ENCODE results near the gene ATM. TPM values are rescaled to one million over a fixed set of nuclear protein-coding genes. Genes with fewer than 3 reads are reported as not detected.

ATM gene
- 21.8 TPM for total RNA-seq

GRCh38 chr11:108222574-108223347 is at the start of gene ATM, which contains the start of gene NPAT:
ATM (plus strand) TSS chr11:108223067; CDS start chr11:108227625, 4,558 bp downstream.
NPAT (minus strand) TSS chr11:108222638; CDS start chr11:108222536, 102 bp downstream.
- peak; percentile 99 for ATAC-seq

- no peak for ATAC-seq
Observed at GRCh38 chr11:108177570-108177969, 45.3 kb upstream of the ATM start.

- no peak for ATAC-seq
Observed at GRCh38 chr11:108193725-108194124, 29.1 kb upstream of the ATM start.

DNA sequence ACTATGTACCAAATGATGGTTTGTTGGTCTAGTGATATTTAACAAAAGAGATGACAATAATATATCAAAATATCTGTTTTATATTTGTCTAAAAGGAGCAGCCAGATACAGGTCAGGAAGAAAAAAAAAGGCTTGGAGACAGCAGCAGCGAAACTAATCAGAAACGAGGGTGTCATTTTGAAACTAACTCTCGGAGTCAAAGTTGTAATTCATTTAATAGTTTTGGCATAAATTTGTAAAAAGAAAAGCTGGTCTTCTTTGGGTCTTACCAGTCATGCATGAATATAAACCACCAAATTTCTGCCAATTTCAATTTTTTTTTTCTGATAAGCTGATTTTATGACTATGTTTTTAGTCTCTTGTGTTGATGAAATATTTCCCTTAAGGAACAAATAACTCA is 26.0 kb upstream of the ATM start:
- no peak for ATAC-seq

- ATAC-seq = no peak
Observed at GRCh38 chr11:108197351-108197750, 25.5 kb upstream of the ATM start.

- peak; percentile 92 for ATAC-seq
Observed at GRCh38 chr11:108198833-108199232, 24.0 kb upstream of the ATM start.

DNA sequence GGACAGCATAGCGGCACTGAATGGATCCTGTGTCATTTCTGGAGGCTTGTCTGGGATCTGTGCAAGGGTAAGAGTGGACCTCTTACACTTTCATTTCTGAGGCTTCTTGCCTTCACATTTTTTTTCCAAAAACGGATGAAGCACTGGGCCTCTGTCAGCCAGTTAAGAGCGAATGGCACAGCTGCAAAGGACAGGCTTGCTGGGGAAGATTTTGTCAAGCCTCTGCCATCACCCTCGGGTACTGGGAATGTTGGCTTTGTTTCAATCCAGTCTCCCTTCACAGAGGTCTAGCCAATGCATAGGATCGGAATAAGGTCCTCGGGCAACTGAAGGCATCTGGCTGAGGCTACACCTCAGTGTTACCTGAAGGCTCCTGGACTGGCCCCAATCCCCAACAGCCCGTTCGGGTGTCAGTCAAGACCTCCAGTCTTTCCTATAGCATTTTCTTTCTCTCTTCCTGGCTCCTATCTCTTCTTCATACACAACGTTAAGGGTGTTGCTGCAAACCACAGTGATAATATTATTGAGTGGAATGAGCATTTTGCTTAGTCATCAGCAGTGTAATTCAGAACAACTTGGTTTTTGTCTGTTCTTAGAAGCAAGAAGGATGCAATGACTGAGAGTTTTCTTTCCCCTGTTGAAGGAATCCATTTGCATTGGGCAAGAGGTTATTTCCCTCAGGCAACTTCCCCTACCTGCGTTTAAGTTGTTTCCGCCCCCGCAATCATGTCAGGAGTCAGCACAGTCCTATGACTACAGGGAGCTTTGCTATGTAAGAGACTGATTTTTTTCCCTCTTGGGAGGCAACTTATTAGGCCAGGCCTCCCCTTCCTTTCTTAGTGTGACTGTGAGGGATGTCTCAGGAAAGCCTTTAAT is 23.2 kb upstream of the ATM start:
- ATAC-seq = peak; percentile 79

DNA sequence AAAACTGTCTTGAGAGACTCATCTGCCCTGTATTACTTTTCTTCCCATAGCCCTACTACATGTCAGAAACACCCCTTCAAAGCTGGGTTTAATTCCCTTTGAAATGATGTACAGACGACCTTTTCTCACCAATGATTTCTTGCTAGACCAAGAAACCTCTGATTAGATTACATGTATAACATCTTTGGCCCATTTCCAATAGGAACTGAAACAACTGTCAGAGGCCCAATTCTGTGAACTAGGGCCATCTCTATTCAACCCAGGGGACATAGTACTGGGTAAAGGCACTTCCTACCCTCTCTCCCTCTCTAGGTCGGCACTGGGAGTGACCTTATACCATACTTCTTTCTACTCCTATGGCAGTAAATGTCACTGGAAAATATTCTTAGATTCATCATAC is 19.8 kb upstream of the ATM start:
- ATAC-seq = no peak

DNA sequence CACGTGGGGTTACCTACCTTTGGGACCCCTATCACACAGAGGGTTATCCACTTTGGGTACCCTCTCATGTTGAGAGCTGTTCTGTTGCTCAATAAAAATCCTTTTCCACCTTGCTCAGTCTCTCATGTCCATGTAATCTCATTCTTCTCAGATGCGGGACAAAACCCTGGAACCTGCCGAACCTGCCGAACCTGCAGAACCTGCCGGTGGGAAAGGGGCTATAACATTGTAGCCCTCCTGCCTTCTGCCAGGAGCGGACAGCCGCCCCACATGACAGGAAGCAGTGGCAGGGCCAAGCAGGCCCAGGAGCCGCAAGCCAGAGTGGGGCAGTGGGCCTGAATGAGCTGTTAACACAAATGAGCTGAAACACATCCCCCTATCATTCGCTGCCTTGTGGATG is 18.5 kb upstream of the ATM start:
- ATAC-seq = no peak

DNA sequence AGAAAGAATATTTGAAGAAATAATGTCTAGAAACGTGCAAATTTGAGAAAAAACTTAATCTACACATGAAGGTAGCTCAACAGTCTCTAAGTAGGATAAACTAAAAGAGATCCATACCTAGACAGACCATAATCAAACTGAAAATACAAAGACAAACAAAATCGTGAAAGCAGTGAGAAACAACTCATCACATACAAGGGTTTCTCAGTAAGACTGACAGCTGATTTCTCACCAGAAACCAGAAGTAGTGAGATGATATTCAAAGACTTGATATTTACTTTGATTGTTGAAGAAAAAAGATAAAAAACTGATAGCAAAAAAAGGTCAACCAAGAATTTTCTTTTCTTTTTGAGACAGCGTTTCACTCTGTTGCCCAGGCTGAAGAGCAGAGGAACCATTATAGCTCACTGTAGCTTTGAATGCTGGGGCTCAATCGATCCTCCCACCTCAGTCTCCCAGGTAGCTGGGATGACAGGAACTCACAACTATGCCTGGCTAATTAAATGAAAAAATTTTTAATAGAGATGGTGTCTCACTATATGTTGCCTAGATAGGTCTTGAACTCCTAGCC is 17.9 kb upstream of the ATM start:
- no peak for ATAC-seq

GRCh38 chr11:108206171-108206570 is 16.7 kb upstream of the ATM start:
- ATAC-seq = peak; percentile 33

DNA sequence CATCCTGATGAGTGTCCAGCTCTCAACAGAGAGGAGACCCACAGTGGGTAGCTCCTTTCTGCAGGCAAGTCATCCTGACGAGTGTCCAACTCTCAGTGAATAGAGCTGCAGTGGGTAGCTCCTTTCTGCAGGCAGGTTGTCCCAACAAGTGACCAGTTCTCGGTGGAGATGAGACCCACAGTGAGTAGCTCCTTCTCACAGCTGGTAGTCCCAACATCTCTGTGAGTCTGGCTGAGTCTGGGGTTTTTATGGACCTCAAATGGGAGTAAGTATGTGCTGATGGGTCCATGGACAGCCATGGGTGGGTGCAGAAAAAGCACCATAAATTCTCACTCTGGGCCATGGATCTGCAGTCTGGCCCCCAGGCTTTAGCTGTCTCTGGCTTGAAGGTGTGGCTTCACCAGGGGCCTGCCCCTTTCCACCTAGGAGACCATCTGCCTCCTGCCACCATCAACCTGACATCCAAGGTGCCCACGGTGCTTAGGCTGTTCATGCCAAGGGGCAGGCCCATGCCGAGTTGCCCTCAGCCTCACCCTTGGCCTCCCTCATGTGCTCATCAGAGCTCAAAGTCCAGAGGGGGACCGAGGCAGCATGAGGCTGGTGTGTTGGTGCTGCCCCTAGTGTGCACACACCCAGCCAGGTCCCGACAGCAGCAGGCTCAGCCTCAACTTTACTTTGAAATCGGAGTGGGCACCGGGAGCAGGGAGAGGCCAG is 15.7 kb upstream of the ATM start:
- ATAC-seq = no peak

- no peak for ATAC-seq
Observed at GRCh38 chr11:108207683-108208060, 15.2 kb upstream of the ATM start.

GRCh38 chr11:108210441-108210840 is 12.4 kb upstream of the ATM start:
- no peak for ATAC-seq

DNA sequence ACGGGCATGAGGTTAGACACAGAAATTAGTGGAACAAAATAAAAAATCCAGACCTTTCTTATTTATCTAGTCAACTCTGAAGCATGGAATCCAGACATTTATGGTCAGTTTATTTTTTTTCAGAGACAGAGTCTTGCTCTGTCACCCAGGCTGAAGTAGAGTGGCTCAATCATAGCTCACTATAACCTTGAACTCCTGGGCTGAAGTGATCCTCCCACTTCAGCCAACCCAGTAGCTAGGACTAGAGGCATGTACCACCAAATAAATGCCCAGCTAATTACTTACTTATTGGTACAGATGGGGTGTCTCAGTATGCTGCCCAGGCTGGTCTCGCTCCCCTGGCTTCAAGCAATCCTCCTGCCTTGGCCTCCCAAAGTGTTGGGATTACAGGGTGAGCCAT is 9.1 kb upstream of the ATM start:
- no peak for ATAC-seq

DNA sequence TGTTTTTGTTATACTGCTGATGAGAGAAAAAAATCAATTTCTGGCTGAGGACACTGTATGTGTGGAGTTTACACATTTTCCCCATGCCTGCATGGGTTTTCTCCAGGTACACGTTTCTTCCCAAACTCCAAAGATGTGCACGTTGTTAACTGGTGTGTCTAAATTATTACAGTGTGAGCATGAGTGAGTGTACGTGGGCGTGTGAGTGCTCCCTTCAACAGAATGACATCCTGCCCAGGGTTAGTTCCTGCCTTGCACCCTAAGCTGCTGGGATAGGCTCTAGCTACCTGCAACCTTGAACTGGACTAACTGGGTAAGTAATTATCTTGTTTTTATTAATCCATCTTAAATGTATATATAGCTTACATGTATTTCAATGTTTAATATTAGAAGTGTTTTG is 5.9 kb upstream of the ATM start:
- ATAC-seq = peak; percentile 64

GRCh38 chr11:108218455-108218854 is 4.4 kb upstream of the ATM start:
- ATAC-seq = no peak

GRCh38 chr11:108218912-108219783 is 3.7 kb upstream of the ATM start:
- no peak for ATAC-seq

DNA sequence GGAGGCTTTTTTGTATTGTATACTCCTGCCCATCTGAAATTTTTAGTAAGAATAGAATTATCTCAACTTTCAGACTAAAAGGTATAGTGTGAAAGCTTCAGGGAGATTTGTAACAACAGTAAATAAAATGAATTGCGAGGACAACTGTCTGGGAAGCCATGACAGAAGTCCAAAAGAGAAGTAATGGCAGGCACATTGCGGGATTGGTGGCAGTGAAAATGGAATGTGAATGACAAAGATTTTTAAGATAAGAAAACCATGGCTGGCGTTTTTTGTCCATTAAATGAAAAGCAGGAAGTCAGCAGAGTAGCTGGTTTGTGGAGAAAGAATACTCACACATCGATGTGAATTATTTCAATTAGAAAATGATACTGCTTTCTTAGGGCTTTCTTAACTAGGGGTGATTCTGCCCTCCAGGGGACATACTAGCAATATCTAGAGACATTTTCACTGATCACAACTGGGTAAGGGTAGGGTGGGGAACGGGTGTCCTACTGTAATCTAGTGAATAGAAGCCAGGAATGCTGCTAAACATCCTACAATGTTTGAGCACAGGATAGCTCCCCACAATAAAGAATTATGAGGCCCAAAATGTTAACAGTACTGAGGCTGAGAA is 2.0 kb upstream of the ATM start:
- no peak for ATAC-seq

- ATAC-seq = no peak
Observed at GRCh38 chr11:108221371-108221770, 1.5 kb upstream of the ATM start.

- no peak for ATAC-seq
Observed at GRCh38 chr11:108221911-108222573, 825 bp upstream of the ATM start.
